Osteocyte (in vitro differentiated cells): ENCODE data around the gene SIGLEC1. TPM values are rescaled to one million over a fixed set of nuclear protein-coding genes. Genes with fewer than 3 reads are reported as not detected.

Experiments used
- DNase-seq: peaks from one replicate; pipeline ENCODE4 v3.0.0; 2021; ENCODE audit warnings: mixed read lengths; ENCODE audit not compliant: unreplicated experiment; ENCODE audit errors: extremely low spot score
- H3K27ac Mint-ChIP-seq: one replicate; pipeline ENCODE4 v1.8.0; 2021; ENCODE audit warnings: mild to moderate bottlenecking, mixed read lengths; ENCODE audit not compliant: unreplicated experiment
- H3K27me3 Mint-ChIP-seq: one replicate; pipeline ENCODE4 v1.8.0; 2021; ENCODE audit warnings: mixed read lengths; ENCODE audit not compliant: unreplicated experiment
- H3K36me3 Mint-ChIP-seq: one replicate; pipeline ENCODE4 v1.8.0; 2021; ENCODE audit warnings: mixed read lengths; ENCODE audit not compliant: unreplicated experiment
- H3K4me1 Mint-ChIP-seq: one replicate; pipeline ENCODE4 v1.8.0; 2021; ENCODE audit warnings: mixed read lengths; ENCODE audit not compliant: unreplicated experiment
- H3K4me3 Mint-ChIP-seq: one replicate; pipeline ENCODE4 v1.8.0; 2021; ENCODE audit warnings: mild to moderate bottlenecking, moderate library complexity, mixed read lengths; ENCODE audit not compliant: unreplicated experiment
- H3K9me3 Mint-ChIP-seq: one replicate; pipeline ENCODE4 v1.8.0; 2021; ENCODE audit warnings: mixed read lengths; ENCODE audit not compliant: unreplicated experiment
- CTCF ChIP-seq: fragments of 200-600 bp; sonication (generic); IDR thresholded peaks from 2 replicates; pipeline ENCODE4 v1.5.0; 2021; ENCODE audit warnings: antibody characterized with exemption, mild to moderate bottlenecking, moderate library complexity
- total RNA-seq: library from RNA; stranded (reverse); gene quantifications from 2 replicates; pipeline ENCODE4 v1.2.1, GENCODE V29; 2021

The SIGLEC1 gene
- total RNA-seq, 1 donor from 2014 or later: 0.21 TPM

DNA sequence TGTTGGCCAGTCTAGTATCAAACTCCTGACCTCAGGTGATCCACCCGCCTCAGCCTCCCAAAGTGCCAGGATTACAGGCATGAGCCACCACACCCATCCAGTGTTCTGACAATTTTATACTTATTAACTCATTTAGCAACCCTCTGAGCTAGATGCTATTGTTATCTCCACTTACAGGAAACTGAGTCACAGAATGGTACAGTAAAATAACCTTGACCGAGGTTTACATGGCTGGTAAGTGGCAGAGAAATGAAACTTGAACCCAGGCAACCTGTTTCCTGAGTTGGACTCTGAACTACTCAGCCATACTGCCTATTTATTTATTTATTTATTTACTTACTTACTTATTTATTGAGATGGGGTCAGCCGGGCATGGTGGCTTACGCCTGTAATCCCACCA, 6.6 kb upstream of the SIGLEC1 start:
- H3K4me3 Mint-ChIP-seq: no peak overlapping the region
- no peak overlapping the region for H3K27ac Mint-ChIP-seq
- H3K27me3 Mint-ChIP-seq: peaks cover 38% of the 10 kb centered on the region
- H3K4me1 Mint-ChIP-seq: no peaks in the 10 kb centered on the region
- H3K9me3 Mint-ChIP-seq: no peaks in the 10 kb centered on the region
- no peaks in the 10 kb centered on the region for H3K36me3 Mint-ChIP-seq
- DNase-seq: no peak
- TF ChIP-seq CTCF: no peak

DNA sequence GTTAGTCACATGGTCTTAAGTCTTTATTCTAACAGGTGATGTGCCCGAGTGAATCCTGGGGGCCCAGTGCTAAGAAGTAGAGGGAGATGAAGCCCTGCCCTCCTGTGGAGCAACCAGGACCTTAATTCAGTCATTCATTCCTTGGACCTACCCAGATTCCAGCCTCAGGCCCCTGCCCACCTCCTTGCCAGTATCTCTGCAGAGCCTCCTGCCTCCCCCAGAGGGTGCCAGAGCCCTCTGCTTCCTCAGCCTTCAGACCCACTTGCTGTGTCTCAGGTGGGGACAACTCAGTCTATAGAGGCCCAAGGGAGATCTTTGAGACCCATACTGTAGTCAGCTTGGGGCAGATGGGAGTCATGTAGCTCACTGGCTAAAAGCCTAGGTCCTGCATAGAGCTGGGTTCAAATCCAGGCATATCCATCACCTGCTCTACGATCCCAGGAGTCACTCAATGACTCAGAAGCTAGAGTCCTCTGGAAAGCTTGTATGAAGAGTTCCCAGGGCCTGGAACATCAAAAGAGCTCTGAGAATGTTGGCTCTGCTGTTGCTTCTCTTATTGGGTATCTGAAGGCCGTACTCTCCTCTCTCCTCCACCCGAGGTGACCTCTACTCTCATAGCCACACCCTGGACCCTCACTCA, 3.9 kb upstream of the SIGLEC1 start:
- no peaks in the 10 kb centered on the region for H3K9me3 Mint-ChIP-seq
- no peaks in the 10 kb centered on the region for H3K4me1 Mint-ChIP-seq
- no peaks in the 10 kb centered on the region for H3K36me3 Mint-ChIP-seq
- no peak overlapping the region for H3K4me3 Mint-ChIP-seq
- H3K27me3 Mint-ChIP-seq: peaks cover 20% of the 10 kb centered on the region
- H3K27ac Mint-ChIP-seq: no peak overlapping the region
- no peak for DNase-seq
- TF ChIP-seq CTCF: peak; percentile 77

- no peak for TF ChIP-seq CTCF
- Mint-ChIP-seq H3K4me3 (no peak overlapping the region), H3K9me3 (no peaks in the 10 kb centered on the region), H3K36me3 (no peaks in the 10 kb centered on the region), H3K4me1 (peaks cover 11% of the 10 kb centered on the region), H3K27me3 (peaks cover 2% of the 10 kb centered on the region), H3K27ac (no peak overlapping the region)
- DNase-seq: no peak
Measured at GRCh38 chr20:3714092-3714491, 1.7 kb upstream of the SIGLEC1 start.

DNA sequence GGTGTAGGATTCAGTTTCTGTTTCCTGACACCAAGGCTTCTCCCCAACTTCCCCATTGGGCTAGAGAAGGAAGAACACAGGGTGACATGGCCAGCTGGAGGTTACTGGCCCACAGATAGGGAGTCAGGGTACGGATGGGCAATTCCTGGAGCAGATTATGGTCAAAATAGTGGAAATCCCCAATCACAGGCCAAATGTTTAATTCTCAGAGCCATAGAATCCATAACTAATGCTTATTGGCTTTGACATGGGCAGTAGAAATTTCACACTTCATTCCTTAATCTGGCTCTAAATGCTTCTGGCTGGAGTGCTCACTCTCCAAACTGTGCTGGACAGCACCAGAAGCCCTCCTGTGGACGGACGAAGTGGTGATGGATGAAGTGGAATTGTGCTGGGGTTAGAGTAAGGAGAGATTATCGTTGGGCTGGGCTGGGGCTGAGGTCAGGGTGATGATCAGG, 887 bp downstream of the SIGLEC1 start:
- Mint-ChIP-seq H3K9me3 (no peaks in the 10 kb centered on the region), H3K36me3 (no peaks in the 10 kb centered on the region), H3K27me3 (no peaks in the 10 kb centered on the region), H3K4me3 (no peak overlapping the region), H3K4me1 (peaks cover 24% of the 10 kb centered on the region), H3K27ac (no peak overlapping the region)
- TF ChIP-seq CTCF: no peak
- no peak for DNase-seq

DNA sequence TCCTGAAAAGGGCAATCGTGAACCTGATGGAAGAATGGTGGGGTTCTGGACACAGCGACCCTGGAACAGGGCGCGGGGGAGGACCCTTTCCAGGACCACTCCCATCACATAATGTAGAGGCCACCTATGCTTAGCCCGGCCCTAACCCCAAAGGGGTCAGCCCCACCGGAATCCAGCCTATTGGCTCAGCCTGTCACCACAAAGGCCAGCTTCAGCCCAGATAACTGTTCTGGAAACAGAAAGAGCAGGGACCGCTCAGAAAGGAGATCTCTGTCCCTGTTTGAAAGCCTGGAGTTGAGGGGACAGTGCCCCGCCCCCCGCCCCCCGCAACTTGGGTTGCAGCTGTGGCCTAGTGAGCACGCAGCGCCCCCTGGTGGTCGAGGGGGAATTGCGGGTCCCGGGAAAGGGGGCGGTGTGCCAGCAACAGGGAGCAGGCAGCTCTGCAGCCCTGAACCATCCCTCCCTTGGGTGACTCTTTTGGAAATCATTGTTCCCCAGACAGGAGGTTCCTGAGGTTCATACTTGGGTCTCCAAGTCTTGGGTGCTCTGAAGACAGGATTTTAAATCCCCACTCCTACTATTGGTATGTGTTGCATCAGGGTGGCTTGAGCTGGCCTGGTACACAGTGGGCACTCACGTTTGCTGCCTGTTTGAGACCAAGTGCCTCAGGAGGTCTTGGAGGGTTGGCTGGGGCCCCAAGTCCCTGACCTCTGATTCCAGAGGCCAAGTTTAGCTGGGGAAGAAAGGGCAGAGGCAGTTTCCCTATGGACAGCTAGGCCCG, 1.5 kb downstream of the SIGLEC1 start:
- no peak for DNase-seq
- peaks cover 24% of the 10 kb centered on the region for H3K4me1 Mint-ChIP-seq
- no peaks in the 10 kb centered on the region for H3K9me3 Mint-ChIP-seq
- no peak overlapping the region for H3K4me3 Mint-ChIP-seq
- H3K27me3 Mint-ChIP-seq: no peaks in the 10 kb centered on the region
- peak; percentile 97 for TF ChIP-seq CTCF
- H3K36me3 Mint-ChIP-seq: no peaks in the 10 kb centered on the region
- H3K27ac Mint-ChIP-seq: no peak overlapping the region
